ENCODE results near the gene SMIM35.
A peak's percentile ranks its signal among the peaks of the same experiment; 100 is the strongest.

DNA sequence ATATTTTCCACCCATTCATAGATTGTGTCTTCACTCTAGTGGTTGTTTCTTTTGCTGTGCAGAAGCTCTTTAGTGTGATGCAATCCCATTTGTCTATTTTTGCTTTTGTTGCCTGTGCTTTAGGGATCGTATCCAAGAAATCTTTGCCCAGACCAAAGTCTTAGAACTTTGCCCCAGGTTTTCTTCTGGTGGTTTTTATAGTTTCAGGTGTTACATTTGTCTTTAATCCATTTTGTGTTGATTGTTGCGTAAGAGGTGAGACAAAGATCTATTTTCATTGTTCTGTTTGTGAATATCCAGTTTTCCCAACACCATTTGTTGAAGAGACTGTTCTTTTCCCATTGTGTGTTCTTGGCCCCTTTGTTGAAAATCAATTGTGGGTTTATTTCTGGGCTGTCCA is 94.1 kb downstream of the SMIM35 start:
- TF ChIP-seq, protein P1, sequence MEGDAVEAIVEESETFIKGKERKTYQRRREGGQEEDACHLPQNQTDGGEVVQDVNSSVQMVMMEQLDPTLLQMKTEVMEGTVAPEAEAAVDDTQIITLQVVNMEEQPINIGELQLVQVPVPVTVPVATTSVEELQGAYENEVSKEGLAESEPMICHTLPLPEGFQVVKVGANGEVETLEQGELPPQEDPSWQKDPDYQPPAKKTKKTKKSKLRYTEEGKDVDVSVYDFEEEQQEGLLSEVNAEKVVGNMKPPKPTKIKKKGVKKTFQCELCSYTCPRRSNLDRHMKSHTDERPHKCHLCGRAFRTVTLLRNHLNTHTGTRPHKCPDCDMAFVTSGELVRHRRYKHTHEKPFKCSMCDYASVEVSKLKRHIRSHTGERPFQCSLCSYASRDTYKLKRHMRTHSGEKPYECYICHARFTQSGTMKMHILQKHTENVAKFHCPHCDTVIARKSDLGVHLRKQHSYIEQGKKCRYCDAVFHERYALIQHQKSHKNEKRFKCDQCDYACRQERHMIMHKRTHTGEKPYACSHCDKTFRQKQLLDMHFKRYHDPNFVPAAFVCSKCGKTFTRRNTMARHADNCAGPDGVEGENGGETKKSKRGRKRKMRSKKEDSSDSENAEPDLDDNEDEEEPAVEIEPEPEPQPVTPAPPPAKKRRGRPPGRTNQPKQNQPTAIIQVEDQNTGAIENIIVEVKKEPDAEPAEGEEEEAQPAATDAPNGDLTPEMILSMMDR (conservative IDR thresholded peaks at IDR 0.05; ENCODE audit: low read depth, low read length): no peak
- no peak for TF ChIP-seq RAD21 (IDR thresholded peaks at IDR 0.05; ENCODE audit: low read length)
- no peak for TF ChIP-seq POLR2A (IDR thresholded peaks at IDR 0.05; ENCODE audit: low read depth, low read length)
- TF ChIP-seq MAZ (IDR thresholded peaks at IDR 0.05; ENCODE audit: borderline replicate concordance, low read depth, low read length): no peak
- peak; percentile 57 for TF ChIP-seq CEBPB (IDR thresholded peaks at IDR 0.05; ENCODE audit: low read depth, low read length)
